Naive B cell (primary cell): ENCODE data around the gene SBSN. TPM values are rescaled to one million over a fixed set of nuclear protein-coding genes. Genes with fewer than 3 reads are reported as not detected.
A peak's percentile ranks its signal among the peaks of the same experiment; 100 is the strongest.

Experiments
- ATAC-seq, 2 donors: fragments of 150-1000 bp; cut with Tn5 transposase; 2 replicates each; pipeline ENCODE4 v1.10.0; 2021; ENCODE audit warnings: low read depth in 2 of 2, mild to moderate bottlenecking in 2 of 2, moderate library complexity in 2 of 2
- DNase-seq: peaks from one replicate; pipeline ENCODE4 v3.0.0; 2022
- H3K27ac Mint-ChIP-seq, 6 donors: one replicate each; pipeline ENCODE4 v1.8.0; 2020 to 2022; ENCODE audit warnings: mild to moderate bottlenecking in 6 of 6, mixed read lengths in 6 of 6, moderate library complexity in 5 of 6, inconsistent platforms in 2 of 6
- H3K27me3 Mint-ChIP-seq, 3 donors: one replicate each; pipeline ENCODE4 v1.8.0; 2021 to 2022; ENCODE audit warnings: mixed read lengths in 3 of 3, mild to moderate bottlenecking in 1 of 3
- H3K36me3 Mint-ChIP-seq, 2 donors: one replicate each; pipeline ENCODE4 v1.8.0; 2020 to 2022; ENCODE audit warnings: mixed read lengths in 2 of 2, inconsistent platforms in 1 of 2, mild to moderate bottlenecking in 1 of 2
- H3K4me1 Mint-ChIP-seq, 3 donors: one replicate each; pipeline ENCODE4 v1.8.0; 2020 to 2022; ENCODE audit warnings: mixed read lengths in 3 of 3, inconsistent platforms in 1 of 3, mild to moderate bottlenecking in 1 of 3, moderate library complexity in 1 of 3
- H3K4me3 Mint-ChIP-seq, 8 donors: one replicate each; pipeline ENCODE4 v1.8.0; 2020 to 2022; ENCODE audit warnings: mild to moderate bottlenecking in 8 of 8, mixed read lengths in 8 of 8, moderate library complexity in 8 of 8, inconsistent platforms in 2 of 8
- H3K9me3 Mint-ChIP-seq, 7 donors: one replicate each; pipeline ENCODE4 v1.8.0; 2020 to 2022; ENCODE audit warnings: mixed read lengths in 7 of 7, mild to moderate bottlenecking in 5 of 7, inconsistent platforms in 2 of 7, moderate library complexity in 1 of 7
- polyA plus RNA-seq, 6 donors: library from polyadenylated mRNA; unstranded; fragments of 300-500 nt; fragmentation: Illumina TruSeq; gene quantifications; one replicate each; pipeline ENCODE4 v1.2.3, GENCODE V29; 2021; ENCODE audit warnings: low read depth in 6 of 6

Gene SBSN
- polyA plus RNA-seq, 6 donors from 2014 or later: not detected

GRCh38 chr19:35517342-35517741, 10.8 kb downstream of the SBSN start:
- Mint-ChIP-seq H3K9me3 (no peaks in the 10 kb centered on the region), H3K4me3 (no peak overlapping the region), H3K27me3 (peaks cover 32 to 53% (median 51%) of the 10 kb centered on the region in 3 donors), H3K4me1 (peaks cover 0 to 4% (median 0%) of the 10 kb centered on the region in 3 donors), H3K36me3 (no peaks in the 10 kb centered on the region), H3K27ac (no peak overlapping the region)
- ATAC-seq (no peak), DNase-seq (no peak)

- peaks cover 0 to 4% (median 3%) of the 10 kb centered on the region in 3 donors for H3K4me1 Mint-ChIP-seq
These were observed 11.8 kb downstream of the SBSN start for GRCh38 chr19:35516310-35516709.

GRCh38 chr19:35514282-35514809, 13.8 kb downstream of the SBSN start:
- no peak overlapping the region for H3K4me3 Mint-ChIP-seq
- peaks cover 12 to 16% (median 14%) of the 10 kb centered on the region in 3 donors for H3K4me1 Mint-ChIP-seq
- no peak overlapping the region for H3K27ac Mint-ChIP-seq
- H3K36me3 Mint-ChIP-seq: no peaks in the 10 kb centered on the region
- ATAC-seq (no peak), DNase-seq (no peak)
- H3K27me3 Mint-ChIP-seq: peaks cover 32 to 74% (median 70%) of the 10 kb centered on the region in 3 donors
- H3K9me3 Mint-ChIP-seq: no peaks in the 10 kb centered on the region

More at GRCh38 chr19:35516310-35516709, 11.8 kb downstream of the SBSN start:
- ATAC-seq (no peak), DNase-seq (no peak)
- no peaks in the 10 kb centered on the region for H3K36me3 Mint-ChIP-seq
- peaks cover 32 to 62% (median 60%) of the 10 kb centered on the region in 3 donors for H3K27me3 Mint-ChIP-seq
- H3K4me3 Mint-ChIP-seq: no peak overlapping the region
- H3K27ac Mint-ChIP-seq: no peak overlapping the region
- no peaks in the 10 kb centered on the region for H3K9me3 Mint-ChIP-seq

- H3K27ac Mint-ChIP-seq: no peak within 1 kb of the TSS
These were observed 14.4 kb downstream of the SBSN start, which contains the start of gene DMKN for GRCh38 chr19:35513628-35514281. Gene DMKN, minus strand, starts transcription at chr19:35513649. Its CDS starts 174 bp downstream, at chr19:35513475.

GRCh38 chr19:35512831-35513627, 15.1 kb downstream of the SBSN start:
- H3K9me3 Mint-ChIP-seq: no peaks in the 10 kb centered on the region
- ATAC-seq (no peak), DNase-seq (no peak)
- peaks cover 32 to 74% (median 71%) of the 10 kb centered on the region in 3 donors for H3K27me3 Mint-ChIP-seq
- no peak overlapping the region for H3K4me3 Mint-ChIP-seq
- no peaks in the 10 kb centered on the region for H3K36me3 Mint-ChIP-seq
- no peak overlapping the region for H3K27ac Mint-ChIP-seq
- H3K4me1 Mint-ChIP-seq: peaks cover 12 to 19% (median 14%) of the 10 kb centered on the region in 3 donors

More at GRCh38 chr19:35513628-35514281, 14.4 kb downstream of the SBSN start, which contains the start of gene DMKN:
- no peaks in the 10 kb centered on the region for H3K9me3 Mint-ChIP-seq
- H3K27me3 Mint-ChIP-seq: peaks cover 33 to 74% (median 67%) of the 10 kb centered on the region in 3 donors
- H3K4me1 Mint-ChIP-seq: peaks cover 12 to 19% (median 14%) of the 10 kb centered on the region in 3 donors
- H3K4me3 Mint-ChIP-seq: no peak within 1 kb of the TSS
- H3K36me3 Mint-ChIP-seq: no peaks in the 10 kb centered on the region
- ATAC-seq: no peak
- DNase-seq: no peak

- ATAC-seq: no peak
- Mint-ChIP-seq H3K27me3 (peaks cover 23 to 77% (median 77%) of the 10 kb centered on the region in 3 donors), H3K4me1 (peaks cover 12 to 19% (median 14%) of the 10 kb centered on the region in 3 donors)
These were observed 16.8 kb downstream of the SBSN start for GRCh38 chr19:35511337-35511736.

DNA sequence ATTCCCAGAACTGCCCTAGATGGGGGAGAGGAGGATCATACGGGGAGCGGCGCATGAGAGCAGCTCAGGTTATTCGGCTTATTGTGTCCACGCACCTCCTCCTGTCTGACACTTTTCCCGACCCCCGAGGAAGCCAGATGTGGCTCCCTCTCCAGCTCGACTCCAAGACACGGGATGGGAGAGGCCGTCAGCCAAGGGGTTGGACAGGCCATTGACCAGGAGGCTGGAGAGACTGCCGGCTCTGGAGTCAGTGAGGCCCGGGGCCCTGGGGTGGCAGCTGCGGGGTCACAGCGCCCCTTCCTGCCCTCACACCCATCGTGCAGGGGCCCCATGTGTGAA, 17.5 kb downstream of the SBSN start:
- H3K36me3 Mint-ChIP-seq: no peaks in the 10 kb centered on the region
- DNase-seq (no peak), ATAC-seq (peak in 1 of 2 donors; percentile 1)
- peak overlapping the region in 4 of 8 donors; percentile 53 to 75 (median 67) for H3K4me3 Mint-ChIP-seq
- H3K27ac Mint-ChIP-seq: peak overlapping the region in 1 of 6 donors; percentile 11
- H3K27me3 Mint-ChIP-seq: peaks cover 31 to 84% (median 82%) of the 10 kb centered on the region in 3 donors
- H3K9me3 Mint-ChIP-seq: no peaks in the 10 kb centered on the region
- peaks cover 12 to 19% (median 14%) of the 10 kb centered on the region in 3 donors for H3K4me1 Mint-ChIP-seq

More at GRCh38 chr19:35511337-35511736, 16.8 kb downstream of the SBSN start:
- Mint-ChIP-seq H3K36me3 (no peaks in the 10 kb centered on the region), H3K27ac (peak overlapping the region in 2 of 6 donors; percentile 37 to 96), H3K9me3 (no peaks in the 10 kb centered on the region), H3K4me3 (no peak overlapping the region)
- DNase-seq: no peak

DNA sequence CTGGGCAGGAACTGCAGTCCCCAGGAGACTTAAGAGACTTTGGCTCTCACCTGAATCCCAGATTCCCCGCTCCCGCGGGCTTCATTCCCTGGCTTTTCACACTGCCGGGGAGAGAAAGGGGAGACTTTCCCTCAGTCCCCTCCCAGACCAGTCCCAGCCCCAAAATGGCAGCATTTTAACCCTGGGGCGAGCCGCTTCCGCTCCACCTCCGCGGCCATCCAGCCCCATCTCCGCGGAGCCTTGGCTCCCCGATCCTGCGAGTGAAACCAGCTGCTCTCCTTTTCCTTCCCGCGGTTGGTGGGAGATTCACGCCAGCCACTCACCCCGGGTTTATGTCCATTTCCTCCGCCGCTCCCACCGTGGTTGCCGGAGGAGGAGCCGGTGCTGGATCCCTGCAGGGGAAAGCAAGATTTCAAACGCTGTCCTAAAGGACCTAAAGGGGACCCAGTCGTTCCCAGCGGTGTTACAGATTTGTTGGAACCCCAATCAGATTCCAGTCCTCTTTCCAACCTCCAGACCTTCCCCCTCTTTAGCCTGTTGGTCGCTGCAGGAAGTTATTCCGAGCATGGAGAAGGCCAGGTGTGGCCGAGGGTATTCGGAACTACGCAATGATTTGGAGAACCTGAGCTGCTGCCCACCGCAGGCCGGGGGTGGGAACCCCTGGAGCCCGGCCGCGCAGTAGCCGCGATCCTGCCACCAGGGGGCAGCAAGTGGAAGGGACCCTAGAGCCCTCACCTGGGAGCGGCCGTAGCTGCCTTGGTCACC, 18.1 kb downstream of the SBSN start:
- Mint-ChIP-seq H3K27me3 (peaks cover 36 to 89% (median 84%) of the 10 kb centered on the region in 3 donors), H3K36me3 (no peaks in the 10 kb centered on the region), H3K4me3 (peak overlapping the region in 7 of 8 donors; percentile 45 to 77 (median 66)), H3K27ac (peak overlapping the region in 3 of 6 donors; percentile 11 to 91 (median 26)), H3K4me1 (peaks cover 12 to 19% (median 14%) of the 10 kb centered on the region in 3 donors), H3K9me3 (peaks cover 0 to 2% (median 0%) of the 10 kb centered on the region in 7 donors)
- DNase-seq: peak; percentile 68
- ATAC-seq: peak; percentile 84 to 87

- peaks cover 30 to 86% (median 80%) of the 10 kb centered on the region in 3 donors for H3K27me3 Mint-ChIP-seq
- H3K36me3 Mint-ChIP-seq: no peaks in the 10 kb centered on the region
These were observed 19.0 kb downstream of the SBSN start for GRCh38 chr19:35509018-35509652.

DNA sequence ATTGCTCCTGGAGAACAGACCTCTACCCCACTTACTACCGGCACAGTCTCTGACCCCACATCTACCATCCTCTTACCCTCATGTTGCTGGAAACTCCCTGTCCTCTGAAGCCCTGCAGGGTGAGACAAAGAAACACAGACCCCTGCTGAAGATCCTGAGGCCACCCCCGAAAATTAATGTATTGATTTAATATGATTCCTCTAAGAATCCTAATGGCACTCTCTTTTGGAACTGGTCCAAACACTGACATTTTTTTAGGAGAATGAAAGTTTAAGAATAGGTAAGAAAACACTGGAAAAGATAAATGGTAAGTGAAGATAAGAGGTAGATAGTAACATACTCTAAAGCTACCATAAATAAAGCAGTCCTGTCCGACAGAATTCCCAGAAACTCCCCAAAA, 20.0 kb downstream of the SBSN start:
- Mint-ChIP-seq H3K27ac (no peak overlapping the region), H3K4me3 (no peak overlapping the region), H3K27me3 (peaks cover 30 to 84% (median 76%) of the 10 kb centered on the region in 3 donors), H3K9me3 (peaks cover 0 to 2% (median 0%) of the 10 kb centered on the region in 7 donors), H3K4me1 (peaks cover 8 to 19% (median 14%) of the 10 kb centered on the region in 3 donors), H3K36me3 (no peaks in the 10 kb centered on the region)
- ATAC-seq: no peak
- no peak for DNase-seq

More at GRCh38 chr19:35509018-35509652, 19.0 kb downstream of the SBSN start:
- peaks cover 0 to 2% (median 0%) of the 10 kb centered on the region in 7 donors for H3K9me3 Mint-ChIP-seq
- H3K27ac Mint-ChIP-seq: no peak overlapping the region
- no peak for DNase-seq
- H3K4me3 Mint-ChIP-seq: peak overlapping the region in 5 of 8 donors; percentile 31 to 77 (median 68)
- ATAC-seq: peak; percentile 56 to 62
- H3K4me1 Mint-ChIP-seq: peaks cover 8 to 19% (median 14%) of the 10 kb centered on the region in 3 donors

GRCh38 chr19:35507561-35507960, 20.6 kb downstream of the SBSN start:
- H3K36me3 Mint-ChIP-seq: no peaks in the 10 kb centered on the region
- no peak overlapping the region for H3K27ac Mint-ChIP-seq
- H3K27me3 Mint-ChIP-seq: peaks cover 24 to 83% (median 76%) of the 10 kb centered on the region in 3 donors
- DNase-seq: no peak
- no peak overlapping the region for H3K4me3 Mint-ChIP-seq
- no peak for ATAC-seq
- H3K4me1 Mint-ChIP-seq: peaks cover 8 to 19% (median 14%) of the 10 kb centered on the region in 3 donors
- peaks cover 0 to 2% (median 0%) of the 10 kb centered on the region in 7 donors for H3K9me3 Mint-ChIP-seq

DNA sequence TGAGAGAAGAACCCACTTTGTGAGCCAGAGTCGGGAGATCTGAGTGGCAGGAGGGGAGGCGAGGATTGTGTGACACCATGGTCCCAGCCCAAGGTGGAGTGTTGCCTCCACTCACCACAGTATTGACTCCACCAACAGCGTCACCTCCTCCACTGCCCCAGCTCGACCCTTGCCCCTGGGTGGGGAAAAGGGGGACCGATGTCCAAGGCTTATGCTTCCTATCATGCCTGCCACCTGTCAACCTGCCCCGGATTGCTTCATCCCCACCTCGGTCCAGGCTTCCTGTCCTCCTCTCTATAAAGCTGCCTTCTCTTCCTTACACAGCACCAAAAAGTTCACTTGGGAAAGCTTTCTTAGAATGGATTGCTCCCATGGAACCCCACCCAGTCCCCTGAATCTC, 22.1 kb downstream of the SBSN start:
- no peak for ATAC-seq
- Mint-ChIP-seq H3K27me3 (peaks cover 24 to 83% (median 70%) of the 10 kb centered on the region in 3 donors), H3K27ac (no peak overlapping the region), H3K36me3 (no peaks in the 10 kb centered on the region), H3K4me1 (peaks cover 8 to 16% (median 14%) of the 10 kb centered on the region in 3 donors), H3K4me3 (peak overlapping the region in 1 of 8 donors; percentile 30), H3K9me3 (peaks cover 0 to 2% (median 0%) of the 10 kb centered on the region in 7 donors)
- no peak for DNase-seq
